GM23248 (cell line): ENCODE results near the gene CLCN7. TPM values are rescaled to one million over a fixed set of nuclear protein-coding genes. Genes with fewer than 3 reads are reported as not detected.

Experiments
- DNase-seq: peaks from one replicate; pipeline ENCODE4 v3.0.0-alpha.2; 2015
- H2AFZ ChIP-seq: fragments of 200-600 bp; sonication (generic); 2 replicates; pipeline ENCODE4 v1.6.1; 2016; ENCODE audit warnings: antibody characterized with exemption
- H3F3A ChIP-seq: fragments of 200-600 bp; sonication (generic); 2 replicates; pipeline ENCODE4 v1.6.1; 2016; ENCODE audit warnings: mild to moderate bottlenecking, antibody characterized with exemption, mixed run types; ENCODE audit not compliant: insufficient read depth
- H3K27ac ChIP-seq: fragments of 200-600 bp; sonication (generic); 2 replicates; pipeline ENCODE4 v1.5.1; 2016; ENCODE audit warnings: mild to moderate bottlenecking
- H3K27me3 ChIP-seq: fragments of 200-600 bp; sonication (generic); replicated peaks from 2 replicates; pipeline ENCODE4 v1.6.1; 2016; ENCODE audit warnings: mild to moderate bottlenecking; ENCODE audit not compliant: insufficient read depth
- H3K36me3 ChIP-seq: fragments of 200-600 bp; sonication (generic); 2 replicates; pipeline ENCODE4 v1.6.1; 2016; ENCODE audit warnings: low read depth, mild to moderate bottlenecking
- H3K4me1 ChIP-seq: fragments of 200-600 bp; sonication (generic); 2 replicates; pipeline ENCODE4 v1.6.1; 2016; ENCODE audit warnings: mild to moderate bottlenecking; ENCODE audit not compliant: insufficient read depth
- H3K4me2 ChIP-seq: fragments of 200-600 bp; sonication (generic); one replicate; pipeline ENCODE4 v1.6.1; 2016; ENCODE audit warnings: mild to moderate bottlenecking; ENCODE audit not compliant: unreplicated experiment
- H3K4me3 ChIP-seq: fragments of 200-600 bp; sonication (generic); 2 replicates; pipeline ENCODE4 v1.5.1; 2016; ENCODE audit warnings: mild to moderate bottlenecking
- H3K79me2 ChIP-seq: fragments of 200-600 bp; sonication (generic); 2 replicates; pipeline ENCODE4 v1.6.1; 2016; ENCODE audit warnings: mild to moderate bottlenecking; ENCODE audit not compliant: insufficient read depth
- H3K9ac ChIP-seq: fragments of 200-600 bp; sonication (generic); 2 replicates; pipeline ENCODE4 v1.6.1; 2016; ENCODE audit warnings: mild to moderate bottlenecking
- H3K9me2 ChIP-seq: fragments of 200-600 bp; sonication (generic); 2 replicates; pipeline ENCODE4 v1.6.1; 2016; ENCODE audit warnings: mixed run types, mild to moderate bottlenecking, moderate library complexity; ENCODE audit not compliant: insufficient read depth
- H3K9me3 ChIP-seq: fragments of 200-600 bp; sonication (generic); one replicate; pipeline ENCODE4 v1.6.1; 2017; ENCODE audit warnings: low read depth
- H4K20me1 ChIP-seq: fragments of 200-600 bp; sonication (generic); 2 replicates; pipeline ENCODE4 v1.6.0; 2016; ENCODE audit not compliant: insufficient read depth
- EZH2 ChIP-seq: fragments of 200-600 bp; sonication (generic); IDR thresholded peaks from 2 replicates; pipeline ENCODE4 v1.6.1; 2018; ENCODE audit warnings: antibody characterized with exemption, mild to moderate bottlenecking; ENCODE audit not compliant: insufficient read depth, poor library complexity, severe bottlenecking
- EZH2phosphoT487 ChIP-seq: fragments of 200-600 bp; sonication (generic); IDR thresholded peaks from 2 replicates; pipeline ENCODE4 v1.6.1; 2018; ENCODE audit warnings: antibody characterized with exemption, moderate library complexity, mild to moderate bottlenecking, low read depth; ENCODE audit not compliant: insufficient read depth
- WGBS, 2 experiments: methylation state at CpG; one replicate each; pipeline ENCODE4 v1.1.6; 2015 to 2017; ENCODE audit warnings: low lambda C conversion rate in 2 of 2, low coverage in 1 of 2; ENCODE audit errors: missing lambda C conversion rate in 2 of 2; 5-methylcytosine and 5-hydroxymethylcytosine counted together
- in situ Hi-C: fragments of 300-500 bp; cut with MboI; formaldehyde crosslinking; loops from 2 replicates; pipeline ENCODE4 v1.15.0; 2020
- polyA plus RNA-seq: library from polyadenylated mRNA; unstranded; fragments of >200 nt; fragmentation: Nextera tagmentation; extraction: Ambion mirVana; gene quantifications from 2 replicates; pipeline ENCODE4 v1.2.1, GENCODE V29; 2016
- total RNA-seq: library from RNA; depleted of rRNA; stranded (reverse); fragments of >200 nt; shearing (Covaris generic); gene quantifications from 2 replicates; pipeline ENCODE4 v1.2.3, GENCODE V29; 2014; rRNA removed

Gene CLCN7
- total and polyA plus RNA-seq, 2 experiments from 2014 or later = 33.6 to 39.3 TPM

DNA sequence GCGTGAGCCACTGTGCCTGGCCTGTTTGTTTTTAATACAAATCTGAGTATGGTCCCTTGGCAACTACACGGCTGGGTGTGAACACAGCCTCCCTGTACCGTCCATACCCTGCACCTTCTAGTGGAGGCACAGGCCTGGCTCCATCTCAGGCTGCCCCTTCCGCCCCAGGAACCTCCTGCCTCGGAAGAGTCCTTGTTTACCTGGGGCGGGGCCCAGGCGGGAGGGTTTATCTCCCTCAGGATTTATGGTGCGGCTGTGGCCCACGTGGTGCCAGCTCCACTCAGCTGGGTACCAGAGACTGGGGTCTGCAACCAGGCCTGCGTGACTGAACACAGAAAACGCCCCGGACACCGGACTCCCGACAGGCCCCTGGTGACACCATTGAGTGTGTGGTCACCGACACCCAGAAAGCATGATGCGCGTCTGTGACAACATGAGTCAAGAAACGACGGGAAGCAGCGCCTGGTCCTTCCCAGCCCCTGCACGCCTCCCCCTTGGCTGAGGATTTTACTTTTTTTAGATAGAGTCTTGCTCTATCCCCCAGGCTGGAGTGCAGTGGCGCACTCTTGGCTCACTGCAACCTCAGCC, 79.3 kb downstream of the CLCN7 start:
- Histone ChIP-seq H3K27me3 (no peaks in the 10 kb centered on the region), H3K9me2 (no peaks in the 10 kb centered on the region), H3K4me2 (no peak overlapping the region), H3K9me3 (no peaks in the 10 kb centered on the region), H3F3A (no peaks in the 10 kb centered on the region), H3K27ac (no peak overlapping the region), H3K79me2 (no peaks in the 10 kb centered on the region), H3K9ac (no peak overlapping the region), H3K4me1 (no peaks in the 10 kb centered on the region), H4K20me1 (no peaks in the 10 kb centered on the region), H2AFZ (no peak overlapping the region), H3K4me3 (no peak overlapping the region), H3K36me3 (no peaks in the 10 kb centered on the region)
- WGBS, 2 experiments = 93 to 94% methylated on average over 21 to 22 of the region's 22 CpGs
- DNase-seq = no peak
- TF ChIP-seq EZH2 (no peak), EZH2phosphoT487 (no peak)
- in situ Hi-C loops = no loop called here

Other genes starting within 250 kb of the CLCN7 start
- gene TPSG1, start 249.8 kb downstream of the CLCN7 start, total RNA-seq = not detected in 2 replicates
- gene TPSG1, start 249.8 kb downstream of the CLCN7 start, polyA plus RNA-seq = not detected in 2 replicates
- gene TPSB2, start 244.8 kb downstream of the CLCN7 start, total RNA-seq = not detected in 2 replicates
- not detected in 2 replicates for gene TPSB2, start 244.8 kb downstream of the CLCN7 start, polyA plus RNA-seq
- gene TPSAB1, start 234.3 kb downstream of the CLCN7 start, total RNA-seq = not detected in 2 replicates
- not detected in 2 replicates for gene TPSAB1, start 234.3 kb downstream of the CLCN7 start, polyA plus RNA-seq
- not detected in 2 replicates for gene TPSD1, start 219.0 kb downstream of the CLCN7 start, total RNA-seq
- not detected in 2 replicates for gene TPSD1, start 219.0 kb downstream of the CLCN7 start, polyA plus RNA-seq
- 46.5 and 77.7 TPM in 2 replicates for gene UBE2I, start 165.4 kb downstream of the CLCN7 start, total RNA-seq
- 133 and 134 TPM in 2 replicates for gene UBE2I, start 165.4 kb downstream of the CLCN7 start, polyA plus RNA-seq
- gene BAIAP3, start 141.4 kb downstream of the CLCN7 start, total RNA-seq = 0.13 and 0.86 TPM in 2 replicates
- gene BAIAP3, start 141.4 kb downstream of the CLCN7 start, polyA plus RNA-seq = 0.23 and 0.24 TPM in 2 replicates
- gene TSR3, start 123.2 kb downstream of the CLCN7 start, total RNA-seq = 88.0 and 110 TPM in 2 replicates
- 105 and 106 TPM in 2 replicates for gene TSR3, start 123.2 kb downstream of the CLCN7 start, polyA plus RNA-seq
- 52.4 and 85.8 TPM in 2 replicates for gene GNPTG, start 123.1 kb downstream of the CLCN7 start, total RNA-seq
- gene GNPTG, start 123.1 kb downstream of the CLCN7 start, polyA plus RNA-seq = 99.9 and 109 TPM in 2 replicates
- gene UNKL, start 60.3 kb downstream of the CLCN7 start, total RNA-seq = 13.0 and 15.3 TPM in 2 replicates
- 6.1 and 8.2 TPM in 2 replicates for gene UNKL, start 60.3 kb downstream of the CLCN7 start, polyA plus RNA-seq
- 11.3 and 19.5 TPM in 2 replicates for gene UQCC4, start 54.3 kb downstream of the CLCN7 start, total RNA-seq
- gene UQCC4, start 54.3 kb downstream of the CLCN7 start, polyA plus RNA-seq = 26.0 and 27.1 TPM in 2 replicates
- gene PERCC1, start 44.0 kb downstream of the CLCN7 start, total RNA-seq = not detected in 2 replicates
- not detected in 2 replicates for gene PERCC1, start 44.0 kb downstream of the CLCN7 start, polyA plus RNA-seq
- gene CCDC154, start 30.5 kb downstream of the CLCN7 start, total RNA-seq = not detected in 2 replicates
- 0.09 and 0.18 TPM in 2 replicates for gene CCDC154, start 30.5 kb downstream of the CLCN7 start, polyA plus RNA-seq
- not detected in 2 replicates for gene PTX4, start 13.9 kb upstream of the CLCN7 start, total RNA-seq
- gene PTX4, start 13.9 kb upstream of the CLCN7 start, polyA plus RNA-seq = 0.18 TPM in 1 of 2 replicates, not detected in the other
- gene TELO2, start 18.3 kb upstream of the CLCN7 start, total RNA-seq = 24.7 and 29.3 TPM in 2 replicates
- 28.5 and 30.5 TPM in 2 replicates for gene TELO2, start 18.3 kb upstream of the CLCN7 start, polyA plus RNA-seq
- 40.0 and 43.1 TPM in 2 replicates for gene TMEM204, start 58.6 kb upstream of the CLCN7 start, total RNA-seq
- gene TMEM204, start 58.6 kb upstream of the CLCN7 start, polyA plus RNA-seq = 26.0 and 28.6 TPM in 2 replicates
- gene IFT140, start 137.0 kb upstream of the CLCN7 start, total RNA-seq = 27.3 and 31.9 TPM in 2 replicates
- gene IFT140, start 137.0 kb upstream of the CLCN7 start, polyA plus RNA-seq = 13.4 and 14.5 TPM in 2 replicates
- gene CRAMP1, start 137.3 kb upstream of the CLCN7 start, total RNA-seq = 6.3 TPM in 2 replicates
- gene CRAMP1, start 137.3 kb upstream of the CLCN7 start, polyA plus RNA-seq = 2.2 and 2.5 TPM in 2 replicates
- 51.8 and 55.9 TPM in 2 replicates for gene JPT2, start 203.3 kb upstream of the CLCN7 start, total RNA-seq
- gene JPT2, start 203.3 kb upstream of the CLCN7 start, polyA plus RNA-seq = 6.5 and 8.0 TPM in 2 replicates
- gene MAPK8IP3, start 231.2 kb upstream of the CLCN7 start, total RNA-seq = 28.3 and 58.9 TPM in 2 replicates
- gene MAPK8IP3, start 231.2 kb upstream of the CLCN7 start, polyA plus RNA-seq = 9.1 and 10.0 TPM in 2 replicates